ENCODE measurements around the gene SIGLEC5. TPM values are rescaled to one million over a fixed set of nuclear protein-coding genes. Genes with fewer than 3 reads are reported as not detected.

Gene SIGLEC5
- total and polyA plus RNA-seq, 8 donors = 0.58 to 1.8 (median 1.2) TPM; not detected in 5

DNA sequence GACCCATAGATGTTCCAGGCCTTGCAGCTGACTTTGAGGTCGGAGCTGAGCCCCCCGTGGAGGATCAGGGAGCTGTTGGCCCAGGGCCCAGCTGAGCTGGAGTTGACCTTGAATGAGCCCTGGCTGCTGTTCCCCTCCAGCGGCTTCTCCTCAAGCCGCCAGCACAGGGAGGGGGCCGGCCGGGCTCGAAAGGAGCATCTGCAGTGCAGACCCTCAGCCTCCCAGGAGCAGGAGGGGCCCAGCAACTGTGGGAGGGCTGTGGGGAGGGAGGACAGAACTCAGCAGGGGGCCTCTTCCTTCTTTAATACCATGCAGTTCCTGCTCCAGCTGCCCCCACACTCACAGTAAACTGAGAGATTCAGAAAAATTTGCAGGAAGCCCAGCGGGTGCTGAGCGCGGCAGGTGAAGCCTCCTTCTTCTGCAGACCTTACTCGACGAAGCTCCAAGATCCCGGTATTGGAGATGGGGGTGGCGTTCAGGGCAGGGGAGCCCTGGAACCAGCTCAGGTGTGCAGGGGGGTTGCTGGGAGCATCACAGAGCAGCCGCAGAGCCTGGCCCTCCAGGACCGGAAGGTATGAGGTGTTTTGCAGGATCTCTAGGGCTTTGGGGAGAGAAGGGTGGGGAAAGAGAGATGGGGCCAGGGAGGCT is 2.6 kb downstream of the SIGLEC5 start:
- TF ChIP-seq EP300 (IDR thresholded peaks at IDR 0.05) = no peak
- TF ChIP-seq POLR2AphosphoS5 (IDR thresholded peaks at IDR 0.05) = no peak
- TF ChIP-seq, protein P1, sequence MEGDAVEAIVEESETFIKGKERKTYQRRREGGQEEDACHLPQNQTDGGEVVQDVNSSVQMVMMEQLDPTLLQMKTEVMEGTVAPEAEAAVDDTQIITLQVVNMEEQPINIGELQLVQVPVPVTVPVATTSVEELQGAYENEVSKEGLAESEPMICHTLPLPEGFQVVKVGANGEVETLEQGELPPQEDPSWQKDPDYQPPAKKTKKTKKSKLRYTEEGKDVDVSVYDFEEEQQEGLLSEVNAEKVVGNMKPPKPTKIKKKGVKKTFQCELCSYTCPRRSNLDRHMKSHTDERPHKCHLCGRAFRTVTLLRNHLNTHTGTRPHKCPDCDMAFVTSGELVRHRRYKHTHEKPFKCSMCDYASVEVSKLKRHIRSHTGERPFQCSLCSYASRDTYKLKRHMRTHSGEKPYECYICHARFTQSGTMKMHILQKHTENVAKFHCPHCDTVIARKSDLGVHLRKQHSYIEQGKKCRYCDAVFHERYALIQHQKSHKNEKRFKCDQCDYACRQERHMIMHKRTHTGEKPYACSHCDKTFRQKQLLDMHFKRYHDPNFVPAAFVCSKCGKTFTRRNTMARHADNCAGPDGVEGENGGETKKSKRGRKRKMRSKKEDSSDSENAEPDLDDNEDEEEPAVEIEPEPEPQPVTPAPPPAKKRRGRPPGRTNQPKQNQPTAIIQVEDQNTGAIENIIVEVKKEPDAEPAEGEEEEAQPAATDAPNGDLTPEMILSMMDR (IDR thresholded peaks at IDR 0.05) = no peak
- no peak for TF ChIP-seq POLR2A (IDR thresholded peaks at IDR 0.05)
- Histone ChIP-seq H3K9me3 (no peaks in the 10 kb centered on the region), H3K4me3 (peak overlapping the region in 1 of 4 donors; percentile 27), H3K4me1 (no peaks in the 10 kb centered on the region), H3K36me3 (no peaks in the 10 kb centered on the region), H3K27ac (no peak overlapping the region), H3K27me3 (peaks cover 0 to 47% (median 5%) of the 10 kb centered on the region in 3 donors)
- intact Hi-C loops (cut with DNase I; ENCODE audit: low total_unique reads) = no loop called here
- no peak for DNase-seq
- 60 to 73% (median 67%) methylated on average over 13 to 16 of the region's 16 CpGs for WGBS, 5 donors

DNA sequence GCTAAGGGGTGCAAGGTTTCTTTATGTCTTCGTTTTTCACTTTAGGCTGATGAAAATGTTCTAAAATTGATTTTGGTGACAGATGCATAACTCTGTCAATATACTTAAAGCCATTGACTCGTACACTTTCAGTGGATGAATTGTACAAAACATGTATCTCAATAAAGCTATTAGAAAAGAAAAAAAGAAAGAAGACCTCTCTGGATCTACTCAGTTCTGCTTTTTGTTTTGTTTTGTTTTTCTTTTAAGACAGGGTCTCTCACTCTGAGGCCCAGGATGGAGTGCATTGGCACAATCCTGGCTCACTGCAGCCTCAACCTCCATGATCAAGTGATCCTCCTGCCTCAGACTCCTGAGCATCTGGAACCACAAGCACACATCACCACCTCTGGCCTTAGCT is 3.5 kb downstream of the SIGLEC5 start:
- 44 to 55% (median 51%) methylated on average over 2 of the region's 2 CpGs for WGBS, 5 donors
- Histone ChIP-seq H3K4me1 (no peaks in the 10 kb centered on the region), H3K36me3 (no peaks in the 10 kb centered on the region), H3K4me3 (peak overlapping the region in 1 of 4 donors; percentile 27), H3K27ac (no peak overlapping the region), H3K27me3 (peaks cover 0 to 47% (median 5%) of the 10 kb centered on the region in 3 donors), H3K9me3 (no peaks in the 10 kb centered on the region)
- intact Hi-C loops (cut with DNase I; ENCODE audit: low total_unique reads) = no loop called here
- TF ChIP-seq POLR2A (IDR thresholded peaks at IDR 0.05) (no peak), POLR2AphosphoS5 (IDR thresholded peaks at IDR 0.05) (no peak), EP300 (IDR thresholded peaks at IDR 0.05) (no peak)
- TF ChIP-seq, protein P1 (IDR thresholded peaks at IDR 0.05) = no peak
- DNase-seq = no peak

DNA sequence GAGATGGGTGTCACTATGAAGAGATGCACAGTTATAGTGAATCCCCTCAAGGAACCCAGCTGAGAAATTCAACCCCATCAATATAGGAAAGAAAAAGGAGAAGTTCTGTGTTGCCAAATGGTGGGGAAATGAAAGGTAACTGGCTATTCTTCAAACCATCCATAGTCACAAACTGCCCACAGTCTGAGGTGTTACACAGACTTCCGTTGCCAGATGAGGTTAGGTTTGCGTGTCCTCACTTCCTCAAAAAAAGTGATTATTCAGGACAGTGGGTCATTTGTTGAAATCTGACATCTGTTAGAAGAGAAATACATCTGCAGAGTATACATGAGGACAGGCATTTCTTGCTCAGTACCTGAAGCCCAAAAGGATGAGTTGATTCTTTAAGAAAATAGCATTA is 9.0 kb downstream of the SIGLEC5 start:
- H3K9me3 ChIP-seq = no peaks in the 10 kb centered on the region
- no peak for DNase-seq
- H3K36me3 ChIP-seq = no peaks in the 10 kb centered on the region
- no peak overlapping the region for H3K27ac ChIP-seq
- TF ChIP-seq, protein P1 (IDR thresholded peaks at IDR 0.05) = no peak
- no peak for TF ChIP-seq POLR2A (IDR thresholded peaks at IDR 0.05)
- TF ChIP-seq POLR2AphosphoS5 (IDR thresholded peaks at IDR 0.05) = no peak
- TF ChIP-seq EP300 (IDR thresholded peaks at IDR 0.05) = no peak
- no peaks in the 10 kb centered on the region for H3K4me1 ChIP-seq
- H3K4me3 ChIP-seq = no peak overlapping the region
- 36 to 57% (median 50%) methylated on average over 2 of the region's 2 CpGs for WGBS, 5 donors
- H3K27me3 ChIP-seq = peaks cover 0 to 15% (median 0%) of the 10 kb centered on the region in 3 donors
- intact Hi-C loops (cut with DNase I; ENCODE audit: low total_unique reads) = no loop called here

DNA sequence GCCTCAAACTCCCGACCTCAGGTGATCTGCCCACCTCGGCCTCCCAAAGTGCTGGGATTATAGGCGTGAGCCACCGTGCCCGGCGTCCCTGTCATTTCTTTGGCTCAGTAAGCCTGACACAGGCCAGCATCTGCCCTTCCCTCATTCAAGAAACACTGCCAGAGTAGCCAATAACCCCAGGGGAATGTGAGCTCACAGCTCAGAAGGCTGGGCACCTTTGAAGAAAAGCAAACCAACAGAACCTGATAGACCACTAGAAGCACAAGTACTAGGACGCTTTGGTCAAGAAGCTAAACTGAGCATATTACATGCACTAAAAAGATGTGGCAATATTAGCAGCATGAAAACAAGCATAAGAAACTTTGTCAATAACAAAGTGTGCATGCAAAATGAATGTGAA is 14.2 kb downstream of the SIGLEC5 start:
- Histone ChIP-seq H3K27ac (no peak overlapping the region), H3K27me3 (peaks cover 0 to 39% (median 0%) of the 10 kb centered on the region in 3 donors), H3K4me3 (no peak overlapping the region), H3K36me3 (no peaks in the 10 kb centered on the region), H3K9me3 (peaks cover 0 to 11% (median 8%) of the 10 kb centered on the region in 4 donors), H3K4me1 (no peaks in the 10 kb centered on the region)
- DNase-seq = no peak
- 74 to 92% (median 80%) methylated on average over 6 to 7 of the region's 7 CpGs for WGBS, 5 donors
- intact Hi-C loops (cut with DNase I; ENCODE audit: low total_unique reads) = no loop called here
- no peak for TF ChIP-seq POLR2AphosphoS5 (IDR thresholded peaks at IDR 0.05)
- TF ChIP-seq EP300 (IDR thresholded peaks at IDR 0.05) = no peak
- TF ChIP-seq POLR2A (IDR thresholded peaks at IDR 0.05) = no peak
- TF ChIP-seq, protein P1 (IDR thresholded peaks at IDR 0.05) = no peak
